RWPE1 (cell line): ENCODE measurements around the gene GALNT8.

Experiments
- CTCF ChIA-PET: fragments of 350-600 bp; sonication (Branson Sonifier 250); formaldehyde crosslinking; extraction: SDS; loops from one replicate; lab custom pipeline; 2021; lab: Yijun Ruan, JAX
- POLR2A ChIA-PET: fragments of 400-600 bp; formaldehyde crosslinking; extraction: SDS; loops from one replicate; lab custom pipeline; 2020; ENCODE audit warnings: antibody characterized with exemption; ENCODE audit not compliant: low non-redundant PET; lab: Yijun Ruan, JAX
- DNase-seq: peaks from one replicate; pipeline ENCODE4 v3.0.0; 2012; ENCODE audit warnings: low spot score
- H3K27ac ChIP-seq: fragments of 450-650 bp; 2 replicates; pipeline ENCODE4 v1.5.1; 2017
- CTCF ChIP-seq: fragments of 450-650 bp; conservative IDR thresholded peaks from 2 replicates; pipeline ENCODE4 v1.5.1; 2017; ENCODE audit warnings: low read depth, mild to moderate bottlenecking

GALNT8 gene

GRCh38 chr12:4817880-4818279 is 97.7 kb downstream of the GALNT8 start:
- no peak for DNase-seq
- no peak overlapping the region for H3K27ac ChIP-seq
- POLR2A ChIA-PET, result no interaction called here
- CTCF ChIA-PET, result no interaction called here
- no peak for TF ChIP-seq CTCF

- H3K27ac ChIP-seq, result no peak overlapping the region
- TF ChIP-seq CTCF, result no peak
- no peak for DNase-seq
- ChIA-PET CTCF (no interaction called here), POLR2A (no interaction called here)
Observed at GRCh38 chr12:4819654-4820053, 99.5 kb downstream of the GALNT8 start.

GRCh38 chr12:4820971-4821370 is 100.8 kb downstream of the GALNT8 start:
- no peak overlapping the region for H3K27ac ChIP-seq
- ChIA-PET POLR2A (interaction anchor here (0.7 kb wide), 1 partner anchor 224 kb away, joined by 6 read pairs; no protein-coding TSS in a partner anchor), CTCF (no interaction called here)
- TF ChIP-seq CTCF, result no peak
- no peak for DNase-seq
